HepG2 (cell line): ENCODE measurements around the gene BPGM. TPM values are rescaled to one million over a fixed set of nuclear protein-coding genes. Genes with fewer than 3 reads are reported as not detected.

ENCODE experiments used
- HINFP ChIP-seq: sonication (generic); formaldehyde crosslinking; IDR thresholded peaks from 2 replicates; pipeline ENCODE4 v1.4.0; 2020; ENCODE audit warnings: low read depth, mild to moderate bottlenecking, missing genetic modification reagents
- IKZF4 ChIP-seq: sonication (generic); formaldehyde crosslinking; IDR thresholded peaks from 2 replicates; pipeline ENCODE4 v1.5.1; 2020; ENCODE audit warnings: borderline replicate concordance, mild to moderate bottlenecking, low read depth, missing genetic modification reagents; ENCODE audit errors: not compliant biosample characterization
- KLF12 ChIP-seq: sonication (generic); formaldehyde crosslinking; IDR thresholded peaks from 2 replicates; pipeline ENCODE4 v1.4.0; 2020; ENCODE audit warnings: missing genetic modification reagents, borderline replicate concordance
- KLF13 ChIP-seq: sonication (generic); formaldehyde crosslinking; IDR thresholded peaks from 2 replicates; pipeline ENCODE4 v1.4.0; 2020; ENCODE audit warnings: mild to moderate bottlenecking, missing genetic modification reagents
- MIER3 ChIP-seq: IDR thresholded peaks from 2 replicates; pipeline ENCODE4 v1.6.1; 2016; ENCODE audit warnings: missing compliant biosample characterization, borderline replicate concordance
- PAF1 ChIP-seq: IDR thresholded peaks from 2 replicates; pipeline ENCODE4 v1.6.1; 2016; ENCODE audit warnings: missing genetic modification reagents, missing compliant biosample characterization
- POLR2A ChIP-seq, 2 experiments: IDR thresholded peaks; 2 replicates each; pipeline ENCODE4 v1.6.1; 2011; ENCODE audit warnings: low read depth in 2 of 2, low read length in 2 of 2, mild to moderate bottlenecking in 1 of 2, moderate library complexity in 1 of 2; ENCODE audit not compliant: insufficient read depth in 1 of 2
- SCMH1 ChIP-seq: sonication (generic); formaldehyde crosslinking; IDR thresholded peaks from 2 replicates; pipeline ENCODE4 v1.9.0; 2021; ENCODE audit warnings: missing genetic modification reagents, mild to moderate bottlenecking, borderline replicate concordance
- SRY ChIP-seq: sonication (generic); formaldehyde crosslinking; IDR thresholded peaks from 2 replicates; pipeline ENCODE4 v1.8.0; 2022; ENCODE audit warnings: mild to moderate bottlenecking, missing genetic modification reagents
- ZFP62 ChIP-seq: sonication (generic); formaldehyde crosslinking; IDR thresholded peaks from 2 replicates; pipeline ENCODE4 v1.4.0; 2020; ENCODE audit warnings: missing genetic modification reagents
- ZNF224 ChIP-seq: sonication (generic); formaldehyde crosslinking; IDR thresholded peaks from 2 replicates; pipeline ENCODE4 v1.5.0; 2020; ENCODE audit warnings: mild to moderate bottlenecking, missing genetic modification reagents
- ZSCAN12 ChIP-seq: sonication (generic); formaldehyde crosslinking; IDR thresholded peaks from 2 replicates; pipeline ENCODE4 v1.9.0; 2021; ENCODE audit warnings: mild to moderate bottlenecking, missing genetic modification reagents
- ZSCAN25 ChIP-seq: sonication (generic); formaldehyde crosslinking; IDR thresholded peaks from 2 replicates; pipeline ENCODE4 v1.8.0; 2022; ENCODE audit warnings: mild to moderate bottlenecking, missing genetic modification reagents
- polyA plus RNA-seq, 8 experiments: library from polyadenylated mRNA; depleted of rRNA in 3 of 8; stranded (reverse) in 7 of 8; unstranded in 1 of 8; fragments of >200 nt; fragmentation: Illumina TruSeq in 4 of 8; extraction: Trizol in 4 of 8; gene quantifications; 2 replicates each; pipeline versions ENCODE4 v1.2.1 to v1.2.3, GENCODE V29; 2011 to 2016; ENCODE audit warnings: low read depth in 4 of 8, missing spikeins in 1 of 8, mixed read lengths in 1 of 8; ENCODE audit not compliant: insufficient read depth in 1 of 8
- total RNA-seq, 5 experiments: library from RNA; depleted of rRNA; stranded (reverse); fragments of >200 nt; fragmentation: Illumina TruSeq; extraction: Trizol; gene quantifications; 2 replicates each; pipeline ENCODE4 v1.2.3, GENCODE V29; 2016; ENCODE audit warnings: low read depth in 1 of 5
- TF ChIP-seq, protein P1 (sequence below): sonication (generic); formaldehyde crosslinking; IDR thresholded peaks from 2 replicates; pipeline ENCODE4 v1.4.0; 2020; ENCODE audit warnings: missing genetic modification reagents, borderline replicate concordance

BPGM gene
- total and polyA plus RNA-seq, 2 of the 13 experiments (the other 11 are each of a cell fraction or from before 2014, with no cell fraction given), result 4.0 to 7.5 TPM

DNA sequence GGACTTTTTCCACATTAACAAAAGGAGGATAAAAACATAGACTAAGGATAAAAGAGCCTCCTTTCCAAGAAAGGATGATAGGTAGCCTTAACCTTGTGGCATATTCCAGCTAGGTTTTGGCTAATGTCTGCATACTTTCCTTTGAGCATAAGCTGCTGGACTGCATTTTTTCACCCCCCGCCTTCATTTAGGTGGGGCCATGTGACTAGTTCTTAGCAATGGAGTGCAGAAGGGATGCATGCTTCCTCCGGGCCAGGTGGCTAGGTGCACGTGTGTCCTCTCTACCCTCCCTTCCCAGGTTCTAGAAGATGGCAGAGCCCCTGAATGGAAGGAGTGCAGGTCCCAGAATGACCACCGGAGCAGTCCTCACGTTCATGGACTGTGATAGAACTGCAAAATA lies 59.8 kb downstream of the BPGM start (continued):
- TF ChIP-seq, protein P1, sequence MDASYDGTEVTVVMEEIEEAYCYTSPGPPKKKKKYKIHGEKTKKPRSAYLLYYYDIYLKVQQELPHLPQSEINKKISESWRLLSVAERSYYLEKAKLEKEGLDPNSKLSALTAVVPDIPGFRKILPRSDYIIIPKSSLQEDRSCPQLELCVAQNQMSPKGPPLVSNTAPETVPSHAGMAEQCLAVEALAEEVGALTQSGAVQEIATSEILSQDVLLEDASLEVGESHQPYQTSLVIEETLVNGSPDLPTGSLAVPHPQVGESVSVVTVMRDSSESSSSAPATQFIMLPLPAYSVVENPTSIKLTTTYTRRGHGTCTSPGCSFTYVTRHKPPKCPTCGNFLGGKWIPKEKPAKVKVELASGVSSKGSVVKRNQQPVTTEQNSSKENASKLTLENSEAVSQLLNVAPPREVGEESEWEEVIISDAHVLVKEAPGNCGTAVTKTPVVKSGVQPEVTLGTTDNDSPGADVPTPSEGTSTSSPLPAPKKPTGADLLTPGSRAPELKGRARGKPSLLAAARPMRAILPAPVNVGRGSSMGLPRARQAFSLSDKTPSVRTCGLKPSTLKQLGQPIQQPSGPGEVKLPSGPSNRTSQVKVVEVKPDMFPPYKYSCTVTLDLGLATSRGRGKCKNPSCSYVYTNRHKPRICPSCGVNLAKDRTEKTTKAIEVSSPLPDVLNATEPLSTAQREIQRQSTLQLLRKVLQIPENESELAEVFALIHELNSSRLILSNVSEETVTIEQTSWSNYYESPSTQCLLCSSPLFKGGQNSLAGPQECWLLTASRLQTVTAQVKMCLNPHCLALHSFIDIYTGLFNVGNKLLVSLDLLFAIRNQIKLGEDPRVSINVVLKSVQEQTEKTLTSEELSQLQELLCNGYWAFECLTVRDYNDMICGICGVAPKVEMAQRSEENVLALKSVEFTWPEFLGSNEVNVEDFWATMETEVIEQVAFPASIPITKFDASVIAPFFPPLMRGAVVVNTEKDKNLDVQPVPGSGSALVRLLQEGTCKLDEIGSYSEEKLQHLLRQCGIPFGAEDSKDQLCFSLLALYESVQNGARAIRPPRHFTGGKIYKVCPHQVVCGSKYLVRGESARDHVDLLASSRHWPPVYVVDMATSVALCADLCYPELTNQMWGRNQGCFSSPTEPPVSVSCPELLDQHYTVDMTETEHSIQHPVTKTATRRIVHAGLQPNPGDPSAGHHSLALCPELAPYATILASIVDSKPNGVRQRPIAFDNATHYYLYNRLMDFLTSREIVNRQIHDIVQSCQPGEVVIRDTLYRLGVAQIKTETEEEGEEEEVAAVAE (CRISPR knock-in tag), result no peak
- TF ChIP-seq MIER3 (CRISPR knock-in tag) (no peak), ZNF224 (CRISPR knock-in tag) (no peak), ZSCAN12 (CRISPR knock-in tag) (no peak), IKZF4 (no peak), PAF1 (CRISPR knock-in tag) (no peak), POLR2A (IDR thresholded peaks at IDR 0.05; ENCODE audit: insufficient read depth in 1 of 2, low read depth in 2 of 2, low read length in 2 of 2) (no peak), ZFP62 (CRISPR knock-in tag) (no peak), SRY (CRISPR knock-in tag) (no peak), SCMH1 (CRISPR knock-in tag) (no peak), KLF12 (no peak), ZSCAN25 (CRISPR knock-in tag) (no peak), KLF13 (CRISPR knock-in tag) (no peak), HINFP (CRISPR knock-in tag) (no peak)
